ENCODE results near the gene SHB. TPM values are rescaled to one million over a fixed set of nuclear protein-coding genes. Genes with fewer than 3 reads are reported as not detected.

Gene SHB
- total RNA-seq, 1 donor from 2014 or later: 3.1 TPM

- Histone ChIP-seq H3K9ac (ENCODE audit: low read depth in 1 of 3, low read length in 3 of 3) (no peak overlapping the region), H3K36me3 (ENCODE audit: control insufficient read depth in 3 of 3, insufficient read depth in 3 of 3, low read length in 3 of 3) (peaks cover 2 to 4% (median 4%) of the 10 kb centered on the region in 3 donors), H3K4me3 (ENCODE audit: low read length in 3 of 3) (no peak overlapping the region), H3K4me1 (ENCODE audit: control insufficient read depth in 3 of 3, insufficient read depth in 3 of 3, low read length in 3 of 3) (peaks cover 19 to 29% (median 20%) of the 10 kb centered on the region in 3 donors), H3K27ac (ENCODE audit: low read depth, low read length) (no peak overlapping the region), H3K9me3 (ENCODE audit: control insufficient read depth in 3 of 3, low read length in 3 of 3) (no peaks in the 10 kb centered on the region), H3K27me3 (ENCODE audit: control insufficient read depth in 3 of 3, insufficient read depth in 3 of 3, low read length in 3 of 3) (no peaks in the 10 kb centered on the region)
These were observed 59.0 kb downstream of the SHB start for GRCh38 chr9:38009990-38010389.

- no peak overlapping the region for H3K27ac ChIP-seq (ENCODE audit: low read depth, low read length)
- no peak overlapping the region for H3K9ac ChIP-seq (ENCODE audit: low read depth in 1 of 3, low read length in 3 of 3)
- peaks cover 0 to 2% (median 0%) of the 10 kb centered on the region in 3 donors for H3K36me3 ChIP-seq (ENCODE audit: control insufficient read depth in 3 of 3, insufficient read depth in 3 of 3, low read length in 3 of 3)
- peaks cover 23 to 34% (median 26%) of the 10 kb centered on the region in 3 donors for H3K4me1 ChIP-seq (ENCODE audit: control insufficient read depth in 3 of 3, insufficient read depth in 3 of 3, low read length in 3 of 3)
- no peaks in the 10 kb centered on the region for H3K27me3 ChIP-seq (ENCODE audit: control insufficient read depth in 3 of 3, insufficient read depth in 3 of 3, low read length in 3 of 3)
- no peak overlapping the region for H3K4me3 ChIP-seq (ENCODE audit: low read length in 3 of 3)
- H3K9me3 ChIP-seq (ENCODE audit: control insufficient read depth in 3 of 3, low read length in 3 of 3): no peaks in the 10 kb centered on the region
These were observed 60.0 kb downstream of the SHB start for GRCh38 chr9:38009035-38009501.

GRCh38 chr9:38008168-38009034 is 60.6 kb downstream of the SHB start:
- H3K36me3 ChIP-seq (ENCODE audit: control insufficient read depth in 3 of 3, insufficient read depth in 3 of 3, low read length in 3 of 3): peaks cover 0 to 2% (median 0%) of the 10 kb centered on the region in 3 donors
- peak overlapping the region in 1 of 3 donors; percentile 16 for H3K9ac ChIP-seq (ENCODE audit: low read depth in 1 of 3, low read length in 3 of 3)
- H3K9me3 ChIP-seq (ENCODE audit: control insufficient read depth in 3 of 3, low read length in 3 of 3): no peaks in the 10 kb centered on the region
- no peaks in the 10 kb centered on the region for H3K27me3 ChIP-seq (ENCODE audit: control insufficient read depth in 3 of 3, insufficient read depth in 3 of 3, low read length in 3 of 3)
- H3K4me3 ChIP-seq (ENCODE audit: low read length in 3 of 3): no peak overlapping the region
- H3K27ac ChIP-seq (ENCODE audit: low read depth, low read length): peak overlapping the region; percentile 38
- peaks cover 23 to 38% (median 29%) of the 10 kb centered on the region in 3 donors for H3K4me1 ChIP-seq (ENCODE audit: control insufficient read depth in 3 of 3, insufficient read depth in 3 of 3, low read length in 3 of 3)

- H3K27ac ChIP-seq (ENCODE audit: low read depth, low read length): no peak overlapping the region
- no peak overlapping the region for H3K4me3 ChIP-seq (ENCODE audit: low read length in 3 of 3)
- H3K9me3 ChIP-seq (ENCODE audit: control insufficient read depth in 3 of 3, low read length in 3 of 3): no peaks in the 10 kb centered on the region
- peaks cover 23 to 41% (median 33%) of the 10 kb centered on the region in 3 donors for H3K4me1 ChIP-seq (ENCODE audit: control insufficient read depth in 3 of 3, insufficient read depth in 3 of 3, low read length in 3 of 3)
- H3K36me3 ChIP-seq (ENCODE audit: control insufficient read depth in 3 of 3, insufficient read depth in 3 of 3, low read length in 3 of 3): no peaks in the 10 kb centered on the region
- H3K27me3 ChIP-seq (ENCODE audit: control insufficient read depth in 3 of 3, insufficient read depth in 3 of 3, low read length in 3 of 3): no peaks in the 10 kb centered on the region
- H3K9ac ChIP-seq (ENCODE audit: low read depth in 1 of 3, low read length in 3 of 3): no peak overlapping the region
These were observed 62.0 kb downstream of the SHB start for GRCh38 chr9:38007016-38007415.

GRCh38 chr9:38006163-38006562 is 62.9 kb downstream of the SHB start:
- H3K9ac ChIP-seq (ENCODE audit: low read depth in 1 of 3, low read length in 3 of 3): no peak overlapping the region
- H3K27me3 ChIP-seq (ENCODE audit: control insufficient read depth in 3 of 3, insufficient read depth in 3 of 3, low read length in 3 of 3): no peaks in the 10 kb centered on the region
- no peak overlapping the region for H3K27ac ChIP-seq (ENCODE audit: low read depth, low read length)
- peaks cover 23 to 41% (median 33%) of the 10 kb centered on the region in 3 donors for H3K4me1 ChIP-seq (ENCODE audit: control insufficient read depth in 3 of 3, insufficient read depth in 3 of 3, low read length in 3 of 3)
- no peak overlapping the region for H3K4me3 ChIP-seq (ENCODE audit: low read length in 3 of 3)
- H3K9me3 ChIP-seq (ENCODE audit: control insufficient read depth in 3 of 3, low read length in 3 of 3): no peaks in the 10 kb centered on the region
- peaks cover 0 to 3% (median 0%) of the 10 kb centered on the region in 3 donors for H3K36me3 ChIP-seq (ENCODE audit: control insufficient read depth in 3 of 3, insufficient read depth in 3 of 3, low read length in 3 of 3)

- no peaks in the 10 kb centered on the region for H3K9me3 ChIP-seq (ENCODE audit: control insufficient read depth in 3 of 3, low read length in 3 of 3)
- H3K9ac ChIP-seq (ENCODE audit: low read depth in 1 of 3, low read length in 3 of 3): peak overlapping the region in 1 of 3 donors; percentile 3
- no peaks in the 10 kb centered on the region for H3K27me3 ChIP-seq (ENCODE audit: control insufficient read depth in 3 of 3, insufficient read depth in 3 of 3, low read length in 3 of 3)
- H3K4me3 ChIP-seq (ENCODE audit: low read length in 3 of 3): no peak overlapping the region
- H3K27ac ChIP-seq (ENCODE audit: low read depth, low read length): no peak overlapping the region
- peaks cover 0 to 3% (median 0%) of the 10 kb centered on the region in 3 donors for H3K36me3 ChIP-seq (ENCODE audit: control insufficient read depth in 3 of 3, insufficient read depth in 3 of 3, low read length in 3 of 3)
- peaks cover 23 to 48% (median 36%) of the 10 kb centered on the region in 3 donors for H3K4me1 ChIP-seq (ENCODE audit: control insufficient read depth in 3 of 3, insufficient read depth in 3 of 3, low read length in 3 of 3)
These were observed 64.0 kb downstream of the SHB start for GRCh38 chr9:38004809-38005560.

- H3K4me3 ChIP-seq (ENCODE audit: low read length in 3 of 3): no peak overlapping the region
- peaks cover 23 to 50% (median 43%) of the 10 kb centered on the region in 3 donors for H3K4me1 ChIP-seq (ENCODE audit: control insufficient read depth in 3 of 3, insufficient read depth in 3 of 3, low read length in 3 of 3)
- H3K9ac ChIP-seq (ENCODE audit: low read depth in 1 of 3, low read length in 3 of 3): no peak overlapping the region
- peaks cover 0 to 3% (median 0%) of the 10 kb centered on the region in 3 donors for H3K36me3 ChIP-seq (ENCODE audit: control insufficient read depth in 3 of 3, insufficient read depth in 3 of 3, low read length in 3 of 3)
- no peak overlapping the region for H3K27ac ChIP-seq (ENCODE audit: low read depth, low read length)
- H3K27me3 ChIP-seq (ENCODE audit: control insufficient read depth in 3 of 3, insufficient read depth in 3 of 3, low read length in 3 of 3): no peaks in the 10 kb centered on the region
- no peaks in the 10 kb centered on the region for H3K9me3 ChIP-seq (ENCODE audit: control insufficient read depth in 3 of 3, low read length in 3 of 3)
These were observed 64.8 kb downstream of the SHB start for GRCh38 chr9:38003946-38004808.

GRCh38 chr9:38003230-38003629 is 65.8 kb downstream of the SHB start:
- Histone ChIP-seq H3K9me3 (ENCODE audit: control insufficient read depth in 3 of 3, low read length in 3 of 3) (no peaks in the 10 kb centered on the region), H3K27ac (ENCODE audit: low read depth, low read length) (no peak overlapping the region), H3K27me3 (ENCODE audit: control insufficient read depth in 3 of 3, insufficient read depth in 3 of 3, low read length in 3 of 3) (no peaks in the 10 kb centered on the region), H3K9ac (ENCODE audit: low read depth in 1 of 3, low read length in 3 of 3) (no peak overlapping the region), H3K36me3 (ENCODE audit: control insufficient read depth in 3 of 3, insufficient read depth in 3 of 3, low read length in 3 of 3) (peaks cover 0 to 3% (median 0%) of the 10 kb centered on the region in 3 donors), H3K4me3 (ENCODE audit: low read length in 3 of 3) (no peak overlapping the region), H3K4me1 (ENCODE audit: control insufficient read depth in 3 of 3, insufficient read depth in 3 of 3, low read length in 3 of 3) (peaks cover 19 to 50% (median 38%) of the 10 kb centered on the region in 3 donors)

- Histone ChIP-seq H3K9me3 (ENCODE audit: control insufficient read depth in 3 of 3, low read length in 3 of 3) (no peaks in the 10 kb centered on the region), H3K4me1 (ENCODE audit: control insufficient read depth in 3 of 3, insufficient read depth in 3 of 3, low read length in 3 of 3) (peaks cover 14 to 54% (median 39%) of the 10 kb centered on the region in 3 donors), H3K27me3 (ENCODE audit: control insufficient read depth in 3 of 3, insufficient read depth in 3 of 3, low read length in 3 of 3) (no peaks in the 10 kb centered on the region)
These were observed 67.6 kb downstream of the SHB start for GRCh38 chr9:38001430-38001829.

More at GRCh38 chr9:38001430-38001829, 67.6 kb downstream of the SHB start:
- H3K4me3 ChIP-seq (ENCODE audit: low read length in 3 of 3): no peak overlapping the region
- H3K36me3 ChIP-seq (ENCODE audit: control insufficient read depth in 3 of 3, insufficient read depth in 3 of 3, low read length in 3 of 3): peaks cover 0 to 3% (median 0%) of the 10 kb centered on the region in 3 donors
- H3K9ac ChIP-seq (ENCODE audit: low read depth in 1 of 3, low read length in 3 of 3): no peak overlapping the region
- no peak overlapping the region for H3K27ac ChIP-seq (ENCODE audit: low read depth, low read length)
